HepG2 (cell line): ENCODE measurements around the gene FTHL17. TPM values are rescaled to one million over a fixed set of nuclear protein-coding genes. Genes with fewer than 3 reads are reported as not detected.

ENCODE experiments used
- ATAC-seq: fragments of 200-7000 bp; cut with Tn5 transposase; 3 replicates; pipeline ENCODE4 v1.9.1; 2020; ENCODE audit warnings: mild to moderate bottlenecking, moderate library complexity
- BruUV-seq: library from RNA; stranded (reverse); fragments of 400-500 nt; replicated peaks from 2 replicates; lab custom pipeline; 2021; lab: Mats Ljungman, UMichigan
- CTCF ChIA-PET: fragments of 300-600 bp; formaldehyde crosslinking; extraction: SDS; loops from one replicate; lab custom pipeline; 2021; ENCODE audit warnings: low total read pairs, inconsistent platforms, low intra/inter-chr PET ratio; lab: Yijun Ruan, JAX
- POLR2A ChIA-PET: fragments of 350-600 bp; sonication (Branson Sonifier 250); formaldehyde crosslinking; loops from one replicate; lab custom pipeline; 2020; ENCODE audit warnings: antibody characterized with exemption, inconsistent platforms; lab: Yijun Ruan, JAX
- DNase-seq: peaks from one replicate; pipeline ENCODE4 v3.0.0-alpha.2; 2015; ENCODE audit warnings: low spot score
- FAIRE-seq: peaks from 3 replicates; lab custom pipeline; 2011; peaks lifted over from hg19 to GRCh38; lab: Jason Lieb, UNC
- H2AFZ ChIP-seq: one replicate; pipeline ENCODE4 v1.6.1; 2011; ENCODE audit warnings: low read length, inconsistent platforms
- H3K27ac ChIP-seq: fragments of 300-600 bp; 3 replicates; pipeline ENCODE4 v1.8.0; 2011; ENCODE audit warnings: mixed run types, mild to moderate bottlenecking, mixed read lengths, low read length, inconsistent platforms; ENCODE audit not compliant: insufficient read depth; ENCODE audit errors: extremely low read length
- H3K27me3 ChIP-seq, 2 experiments: fragments of 200-600 bp in 1 of 2; 2 replicates in 1 of 2; 3 replicates in 1 of 2; pipeline versions ENCODE4 v1.6.0 to v1.8.0; 2011; ENCODE audit warnings: low read length in 2 of 2, mild to moderate bottlenecking in 2 of 2, moderate library complexity in 2 of 2, inconsistent platforms in 1 of 2; ENCODE audit not compliant: insufficient read depth in 2 of 2, control insufficient read depth in 1 of 2
- H3K36me3 ChIP-seq, 2 experiments: fragments of 200-600 bp in 1 of 2; replicated peaks in 1 of 2; 2 replicates in 1 of 2; 3 replicates in 1 of 2; pipeline versions ENCODE4 v1.5.1 to v1.8.0; 2011; ENCODE audit warnings: low read length in 2 of 2, inconsistent platforms in 1 of 2; ENCODE audit not compliant: insufficient read depth in 2 of 2, control insufficient read depth in 1 of 2
- H3K4me1 ChIP-seq: 2 replicates; pipeline ENCODE4 v1.5.1; 2012; ENCODE audit warnings: low read length, inconsistent platforms; ENCODE audit not compliant: insufficient read depth
- H3K4me2 ChIP-seq: 2 replicates; pipeline ENCODE4 v1.6.0; 2011; ENCODE audit warnings: low read depth, low read length, inconsistent platforms
- H3K4me3 ChIP-seq, 3 experiments: fragments of 200-600 bp in 1 of 3; sonication (generic), shearing (Covaris generic) in 1 of 3; replicated peaks in 1 of 3; 2 replicates each; pipeline ENCODE4 v1.5.1; 2011 to 2016; ENCODE audit warnings: low read length in 3 of 3, inconsistent platforms in 2 of 3, low read depth in 2 of 3, mild to moderate bottlenecking in 2 of 3, control low read depth in 1 of 3, mixed read lengths in 1 of 3; ENCODE audit not compliant: insufficient read depth in 1 of 3
- H3K79me2 ChIP-seq: one replicate; pipeline ENCODE4 v1.6.1; 2011; ENCODE audit warnings: low read length, inconsistent platforms; ENCODE audit not compliant: insufficient read depth
- H3K9ac ChIP-seq: 2 replicates; pipeline ENCODE4 v1.6.0; 2011; ENCODE audit warnings: mild to moderate bottlenecking, low read depth, low read length, inconsistent platforms; ENCODE audit not compliant: insufficient read depth
- H3K9me3 ChIP-seq: 2 replicates; pipeline ENCODE4 v1.5.1; 2012; ENCODE audit warnings: mild to moderate bottlenecking, low read length
- H4K20me1 ChIP-seq: 2 replicates; pipeline ENCODE4 v1.6.0; 2011; ENCODE audit warnings: inconsistent platforms, mild to moderate bottlenecking, low read length, moderate library complexity; ENCODE audit not compliant: insufficient read depth
- ARID2 ChIP-seq: sonication (generic); formaldehyde crosslinking; IDR thresholded peaks from 2 replicates; pipeline ENCODE4 v1.8.1; 2022; ENCODE audit warnings: mild to moderate bottlenecking, missing genetic modification reagents, borderline replicate concordance
- ATRX ChIP-seq: sonication (generic); formaldehyde crosslinking; IDR thresholded peaks from 2 replicates; pipeline ENCODE4 v1.4.0; 2020; ENCODE audit warnings: missing genetic modification reagents, borderline replicate concordance
- CCAR2 ChIP-seq: fragments of 200-400 bp; formaldehyde crosslinking; optimal IDR thresholded peaks from 2 replicates; pipeline ENCODE3; 2018; ENCODE audit warnings: low read depth, mild to moderate bottlenecking, low read length, moderate library complexity
- CENPX ChIP-seq: sonication (generic); formaldehyde crosslinking; IDR thresholded peaks from 2 replicates; pipeline ENCODE4 v1.9.0; 2021; ENCODE audit warnings: mild to moderate bottlenecking, missing genetic modification reagents, moderate library complexity
- EEA1 ChIP-seq: sonication (generic); formaldehyde crosslinking; IDR thresholded peaks from 2 replicates; pipeline ENCODE4 v1.5.1; 2020; ENCODE audit warnings: mild to moderate bottlenecking, missing genetic modification reagents, borderline replicate concordance
- KAT7 ChIP-seq: IDR thresholded peaks from 2 replicates; pipeline ENCODE4 v1.6.1; 2018; ENCODE audit warnings: borderline replicate concordance, missing compliant biosample characterization
- SMAD3 ChIP-seq: sonication (generic); formaldehyde crosslinking; IDR thresholded peaks from 2 replicates; pipeline ENCODE4 v1.4.0; 2020; ENCODE audit warnings: missing genetic modification reagents
- SMAD9 ChIP-seq: sonication (generic); formaldehyde crosslinking; IDR thresholded peaks from 2 replicates; pipeline ENCODE4 v1.5.1; 2020; ENCODE audit warnings: mild to moderate bottlenecking, missing genetic modification reagents
- SRSF9 ChIP-seq: fragments of 200-400 bp; formaldehyde crosslinking; IDR thresholded peaks from 2 replicates; pipeline ENCODE4 v1.6.1; 2018; ENCODE audit warnings: borderline replicate concordance, mild to moderate bottlenecking, low read depth, low read length; ENCODE audit not compliant: insufficient read depth, poor library complexity, severe bottlenecking
- ZBTB21 ChIP-seq: sonication (generic); formaldehyde crosslinking; IDR thresholded peaks from 2 replicates; pipeline ENCODE4 v1.4.0; 2020; ENCODE audit warnings: missing genetic modification reagents
- ZFP36 ChIP-seq: fragments of 150-350 bp; IDR thresholded peaks from 2 replicates; pipeline ENCODE4 v1.6.1; 2018; ENCODE audit warnings: borderline replicate concordance, low read length, low read depth; ENCODE audit not compliant: partially characterized antibody
- ZNF737 ChIP-seq: sonication (generic); formaldehyde crosslinking; IDR thresholded peaks from 2 replicates; pipeline ENCODE4 v1.5.0; 2020; ENCODE audit warnings: missing genetic modification reagents, mild to moderate bottlenecking, borderline replicate concordance
- ZNF788 ChIP-seq: sonication (generic); formaldehyde crosslinking; IDR thresholded peaks from 2 replicates; pipeline ENCODE4 v1.5.0; 2020; ENCODE audit warnings: mild to moderate bottlenecking, missing genetic modification reagents, borderline replicate concordance
- ZSCAN20 ChIP-seq: sonication (generic); formaldehyde crosslinking; IDR thresholded peaks from 2 replicates; pipeline ENCODE4 v1.4.0; 2020; ENCODE audit warnings: missing genetic modification reagents, mild to moderate bottlenecking, borderline replicate concordance
- WGBS: methylation state at CpG from one replicate; pipeline ENCODE4 v1.1.6; 2017; ENCODE audit warnings: low lambda C conversion rate; 5-methylcytosine and 5-hydroxymethylcytosine counted together
- in situ Hi-C: cut with HindIII; loops from 2 replicates; pipeline ENCODE4 v1.10.0; 2017; ENCODE audit warnings: low pct_unique_long_range_greater_than_20kb; ENCODE audit not compliant: extremely low pct_ligation_motif_present
- intact Hi-C: fragments of 100-400 bp; cut with micrococcal nuclease; formaldehyde crosslinking; loops from one replicate; pipeline ENCODE4 v1.10.0; 2022; ENCODE audit not compliant: unreplicated experiment
- polyA plus RNA-seq, 8 experiments: library from polyadenylated mRNA; depleted of rRNA in 3 of 8; stranded (reverse) in 7 of 8; unstranded in 1 of 8; fragments of >200 nt; fragmentation: Illumina TruSeq in 4 of 8; extraction: Trizol in 4 of 8; gene quantifications; 2 replicates each; pipeline versions ENCODE4 v1.2.1 to v1.2.3, GENCODE V29; 2011 to 2016; ENCODE audit warnings: low read depth in 4 of 8, missing spikeins in 1 of 8, mixed read lengths in 1 of 8; ENCODE audit not compliant: insufficient read depth in 1 of 8
- total RNA-seq, 5 experiments: library from RNA; depleted of rRNA; stranded (reverse); fragments of >200 nt; fragmentation: Illumina TruSeq; extraction: Trizol; gene quantifications; 2 replicates each; pipeline ENCODE4 v1.2.3, GENCODE V29; 2016; ENCODE audit warnings: low read depth in 1 of 5
- TF ChIP-seq, protein P1 (sequence below): IDR thresholded peaks from 2 replicates; pipeline ENCODE4 v1.6.1; 2018; ENCODE audit warnings: missing genetic modification reagents

Gene FTHL17
- total and polyA plus RNA-seq, 2 of the 13 experiments (the other 11 are each of a cell fraction or from before 2014, with no cell fraction given): not detected

DNA sequence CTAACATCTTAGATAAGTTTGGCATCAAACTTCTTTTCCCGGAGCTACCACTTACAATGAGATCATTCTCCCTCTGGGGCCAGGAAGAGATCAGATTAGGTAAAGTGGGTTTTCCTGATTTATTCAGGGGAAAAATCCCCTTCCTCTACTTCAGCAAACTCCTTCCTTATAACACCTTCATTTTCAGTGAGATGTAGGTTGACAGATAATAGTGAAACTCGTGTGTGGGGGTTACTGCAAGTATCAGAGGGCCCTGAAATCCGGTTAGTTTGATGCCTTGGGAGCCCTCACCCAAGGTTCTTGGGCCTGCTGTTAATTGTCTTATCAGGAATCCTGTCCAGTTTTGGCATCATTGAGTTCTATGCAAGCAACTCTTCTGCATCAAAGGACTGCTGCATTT is 10.8 kb downstream of the FTHL17 start (continued):
- no peak for TF ChIP-seq CCAR2
- TF ChIP-seq CENPX (CRISPR knock-in tag): no peak

DNA sequence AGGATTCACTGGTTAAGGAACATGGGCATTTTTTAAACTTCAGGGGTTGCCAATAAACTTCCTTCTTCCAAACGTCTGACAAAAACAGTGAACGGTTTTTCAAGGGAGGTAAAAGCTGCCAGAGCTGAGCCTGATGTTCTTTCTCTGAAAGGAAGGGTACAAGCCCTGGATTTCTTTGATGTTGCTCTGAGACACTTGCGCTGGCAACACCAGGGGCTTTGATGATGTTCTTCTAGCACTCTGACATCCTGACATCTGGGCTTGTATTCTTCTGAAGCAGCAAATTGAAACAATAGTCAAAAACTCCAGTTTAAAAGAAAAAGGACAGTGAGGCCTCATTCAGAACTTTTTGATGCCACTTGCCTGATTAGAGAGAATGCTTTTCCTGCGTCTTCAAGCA is 11.8 kb downstream of the FTHL17 start:
- Histone ChIP-seq H3K27me3 (no peaks in the 10 kb centered on the region), H3K27ac (no peak overlapping the region), H3K4me1 (no peaks in the 10 kb centered on the region), H3K36me3 (no peaks in the 10 kb centered on the region), H4K20me1 (no peaks in the 10 kb centered on the region), H3K9me3 (no peaks in the 10 kb centered on the region), H3K4me3 (no peak overlapping the region), H3K9ac (no peak overlapping the region), H3K4me2 (no peak overlapping the region), H2AFZ (no peak overlapping the region), H3K79me2 (no peaks in the 10 kb centered on the region)
- CTCF ChIA-PET: no interaction called here
- no TSS peak for BruUV-seq
- no peak for ATAC-seq
- intact Hi-C loops: no loop called here
- POLR2A ChIA-PET: no interaction called here
- TF ChIP-seq KAT7: no peak
- TF ChIP-seq EEA1 (CRISPR knock-in tag): no peak
- no peak for TF ChIP-seq ZFP36
- TF ChIP-seq SRSF9: no peak
- no peak for TF ChIP-seq ZBTB21 (CRISPR knock-in tag)
- no peak for TF ChIP-seq ARID2 (CRISPR knock-in tag)
- no peak for TF ChIP-seq SMAD3 (CRISPR knock-in tag)
- TF ChIP-seq ZNF788: no peak
- TF ChIP-seq SMAD9 (CRISPR knock-in tag): no peak
- TF ChIP-seq, protein P1, sequence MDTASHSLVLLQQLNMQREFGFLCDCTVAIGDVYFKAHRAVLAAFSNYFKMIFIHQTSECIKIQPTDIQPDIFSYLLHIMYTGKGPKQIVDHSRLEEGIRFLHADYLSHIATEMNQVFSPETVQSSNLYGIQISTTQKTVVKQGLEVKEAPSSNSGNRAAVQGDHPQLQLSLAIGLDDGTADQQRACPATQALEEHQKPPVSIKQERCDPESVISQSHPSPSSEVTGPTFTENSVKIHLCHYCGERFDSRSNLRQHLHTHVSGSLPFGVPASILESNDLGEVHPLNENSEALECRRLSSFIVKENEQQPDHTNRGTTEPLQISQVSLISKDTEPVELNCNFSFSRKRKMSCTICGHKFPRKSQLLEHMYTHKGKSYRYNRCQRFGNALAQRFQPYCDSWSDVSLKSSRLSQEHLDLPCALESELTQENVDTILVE (CRISPR knock-in tag): no peak
- no peak for TF ChIP-seq ZNF737
- no peak for TF ChIP-seq ATRX (CRISPR knock-in tag)
- TF ChIP-seq ZSCAN20 (CRISPR knock-in tag): no peak
- DNase-seq: no peak
- in situ Hi-C loops: no loop called here
- WGBS: 0% methylated on average over 2 of the region's 4 CpGs
- FAIRE-seq: no peak
